ENCODE data around the gene GAGE2A.

The GAGE2A gene

DNA sequence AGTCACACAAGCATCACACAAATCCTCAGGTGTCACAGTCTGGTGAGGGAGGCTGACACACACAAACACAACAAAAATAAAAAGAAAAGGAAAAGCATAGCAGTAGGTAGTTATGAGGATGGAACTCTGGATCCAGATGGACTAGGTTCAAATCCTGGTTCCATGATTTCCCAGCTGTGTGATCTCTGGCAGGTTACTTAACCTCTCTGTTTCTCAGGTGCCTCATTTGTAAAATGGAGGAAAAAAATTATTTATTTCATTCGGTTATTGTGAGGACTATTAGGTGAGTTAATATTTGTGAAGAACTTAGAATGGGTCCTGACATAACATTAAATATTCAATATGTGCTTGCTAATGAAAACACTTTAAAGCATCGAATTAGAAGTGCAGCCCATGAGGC is 29.3 kb downstream of the GAGE2A start:
- TF ChIP-seq, protein P1, sequence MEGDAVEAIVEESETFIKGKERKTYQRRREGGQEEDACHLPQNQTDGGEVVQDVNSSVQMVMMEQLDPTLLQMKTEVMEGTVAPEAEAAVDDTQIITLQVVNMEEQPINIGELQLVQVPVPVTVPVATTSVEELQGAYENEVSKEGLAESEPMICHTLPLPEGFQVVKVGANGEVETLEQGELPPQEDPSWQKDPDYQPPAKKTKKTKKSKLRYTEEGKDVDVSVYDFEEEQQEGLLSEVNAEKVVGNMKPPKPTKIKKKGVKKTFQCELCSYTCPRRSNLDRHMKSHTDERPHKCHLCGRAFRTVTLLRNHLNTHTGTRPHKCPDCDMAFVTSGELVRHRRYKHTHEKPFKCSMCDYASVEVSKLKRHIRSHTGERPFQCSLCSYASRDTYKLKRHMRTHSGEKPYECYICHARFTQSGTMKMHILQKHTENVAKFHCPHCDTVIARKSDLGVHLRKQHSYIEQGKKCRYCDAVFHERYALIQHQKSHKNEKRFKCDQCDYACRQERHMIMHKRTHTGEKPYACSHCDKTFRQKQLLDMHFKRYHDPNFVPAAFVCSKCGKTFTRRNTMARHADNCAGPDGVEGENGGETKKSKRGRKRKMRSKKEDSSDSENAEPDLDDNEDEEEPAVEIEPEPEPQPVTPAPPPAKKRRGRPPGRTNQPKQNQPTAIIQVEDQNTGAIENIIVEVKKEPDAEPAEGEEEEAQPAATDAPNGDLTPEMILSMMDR (IDR thresholded peaks at IDR 0.05; ENCODE audit: low read depth, low read length) = no peak

DNA sequence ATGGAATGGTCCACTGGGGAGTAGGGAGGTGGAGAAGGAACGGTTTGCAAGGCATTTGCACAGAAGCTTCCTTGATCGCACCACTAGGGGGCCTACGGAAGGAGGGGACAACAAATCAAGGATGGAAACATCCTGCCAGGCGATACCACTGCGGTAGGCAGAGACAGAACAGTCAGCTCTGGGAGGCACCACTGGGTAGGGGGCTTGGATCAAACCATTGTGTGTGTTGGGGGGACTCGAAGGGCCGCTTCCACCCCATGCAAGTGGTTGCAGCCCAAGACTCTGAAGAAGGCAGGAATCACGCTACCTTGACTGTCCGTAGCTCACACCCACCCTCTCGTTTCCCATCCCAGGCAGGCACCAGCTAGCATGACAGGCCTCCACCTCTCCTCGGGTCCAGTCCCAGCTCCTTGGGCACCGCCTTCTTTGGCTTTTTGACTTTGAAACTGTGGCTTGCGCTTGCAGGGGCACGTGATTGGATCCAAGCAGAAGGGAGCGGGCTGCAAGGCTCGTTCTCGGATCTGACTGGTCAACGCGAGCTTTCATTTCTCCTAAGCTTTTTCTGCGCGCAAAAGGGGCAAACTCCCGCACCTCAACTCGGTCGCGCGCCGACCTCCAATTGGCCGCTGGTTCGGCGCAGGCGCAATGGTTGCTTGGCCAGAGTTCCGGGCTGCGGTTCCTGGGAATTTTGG is 37.9 kb downstream of the GAGE2A start:
- H3K4me3 ChIP-seq (replicated peaks in 1 of 2; ENCODE audit: low read depth in 2 of 2, low read length in 2 of 2) = no peak overlapping the region
- DNase-seq (ENCODE audit: low read depth in 2 of 2) = peak in 1 of 2 donors; percentile 1
- TF ChIP-seq, protein P1 (IDR thresholded peaks at IDR 0.05; ENCODE audit: low read depth, low read length) = peak; percentile 15

More for the DNA sequence above, 29.3 kb downstream of the GAGE2A start:
- no peak overlapping the region for H3K4me3 ChIP-seq (replicated peaks in 1 of 2; ENCODE audit: low read depth in 2 of 2, low read length in 2 of 2)
- DNase-seq (ENCODE audit: low read depth in 2 of 2) = no peak

DNA sequence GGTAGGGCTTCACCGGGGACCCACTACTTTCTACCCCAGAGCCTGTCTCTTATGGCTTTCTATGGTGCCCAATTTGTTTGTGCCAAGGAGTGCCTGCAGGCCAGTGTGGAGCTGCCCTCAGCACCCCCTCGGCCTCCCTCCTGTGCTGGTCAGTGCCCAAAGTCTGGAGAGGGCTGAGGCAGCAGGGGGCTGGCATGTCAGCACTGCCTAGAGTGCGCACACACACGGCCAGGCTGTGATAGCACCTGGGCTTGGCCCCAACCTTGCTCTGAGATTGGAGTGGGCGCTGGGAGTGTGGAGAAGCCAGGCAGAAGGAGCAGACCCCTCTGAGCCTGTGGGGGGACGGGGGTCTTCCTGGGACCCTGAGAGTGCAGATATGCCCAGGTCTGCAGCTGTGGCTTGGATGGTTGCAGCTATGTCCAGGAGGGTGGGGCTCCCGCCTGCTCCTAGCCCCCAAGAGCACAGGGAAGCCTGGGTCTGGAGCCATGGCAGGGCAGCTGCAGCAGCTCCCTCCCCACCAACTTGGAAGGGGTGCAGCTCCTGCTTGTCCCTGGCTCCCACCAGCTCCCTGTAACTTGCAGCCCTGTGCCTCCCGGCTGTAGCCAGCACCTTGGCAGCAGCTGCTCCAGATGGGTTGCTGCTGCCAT is 55.8 kb downstream of the GAGE2A start:
- no peak overlapping the region for H3K4me3 ChIP-seq (replicated peaks in 1 of 2; ENCODE audit: low read depth in 2 of 2, low read length in 2 of 2)
- TF ChIP-seq, protein P1 (IDR thresholded peaks at IDR 0.05; ENCODE audit: low read depth, low read length) = no peak
- no peak for DNase-seq (ENCODE audit: low read depth in 2 of 2)
